Stimulated activated CD4-positive, alpha-beta T cell treated with anti-CD3 and anti-CD28 coated beads, Interleukin-4, amount 100 ng/mL, for 1 hour (primary cell): ENCODE data around the gene CHMP1B.
"Not testable (repeated sequence)": the region's sequence is repeated elsewhere in the genome, so short reads cannot be mapped to it uniquely, and the experiment has no call there.

ENCODE experiments used
- DNase-seq: peaks from one replicate; pipeline ENCODE4 v3.0.0-alpha.2; 2020

Gene CHMP1B

GRCh38 chr18:11842562-11842961, 8.7 kb upstream of the CHMP1B start:
- DNase-seq, result no peak

DNA sequence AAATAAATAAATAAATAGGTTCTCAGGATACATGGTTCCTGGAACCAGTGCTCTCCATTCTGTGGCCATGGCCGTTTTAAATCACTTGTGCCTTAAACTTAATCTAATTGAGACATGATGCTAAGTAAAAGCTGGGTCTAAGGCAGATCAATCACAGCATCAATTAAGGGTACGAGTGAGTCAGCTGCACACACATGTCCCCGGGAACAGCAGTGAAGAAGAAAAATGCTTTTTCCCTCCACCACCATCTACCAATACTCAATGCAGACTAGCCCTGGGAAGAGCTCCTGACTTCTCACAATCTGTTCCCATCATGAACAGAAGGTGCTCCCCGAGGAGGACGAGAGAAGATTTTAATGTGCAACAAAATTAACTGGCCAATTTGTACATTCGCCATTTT, 6.8 kb upstream of the CHMP1B start:
- no peak for DNase-seq

GRCh38 chr18:11845654-11846053, 5.6 kb upstream of the CHMP1B start:
- DNase-seq, result no peak

- DNase-seq, result no peak
Observed at GRCh38 chr18:11847811-11848210, 3.4 kb upstream of the CHMP1B start.

DNA sequence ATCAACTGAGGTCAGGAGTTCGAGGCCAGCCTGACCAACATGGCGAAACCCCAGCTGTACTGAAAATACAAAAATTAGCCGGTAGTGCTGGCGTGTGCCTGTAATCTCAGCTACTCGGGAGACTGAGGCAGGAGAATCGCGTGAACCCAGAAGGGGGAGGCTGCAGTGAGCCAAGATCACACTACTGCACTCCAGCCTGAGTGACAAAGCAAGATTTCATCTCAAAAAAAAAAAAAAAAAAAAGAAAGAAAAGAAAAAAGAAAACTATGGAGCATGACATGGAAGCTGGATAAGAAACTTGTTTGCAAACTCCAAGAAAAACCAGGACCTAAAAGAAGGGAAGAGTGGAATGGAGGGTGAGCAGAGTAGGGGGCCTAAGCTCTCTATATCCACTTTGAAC, 1.9 kb upstream of the CHMP1B start:
- no peak for DNase-seq

GRCh38 chr18:11849841-11850634, 1.2 kb upstream of the CHMP1B start:
- peak; percentile 23 for DNase-seq

DNA sequence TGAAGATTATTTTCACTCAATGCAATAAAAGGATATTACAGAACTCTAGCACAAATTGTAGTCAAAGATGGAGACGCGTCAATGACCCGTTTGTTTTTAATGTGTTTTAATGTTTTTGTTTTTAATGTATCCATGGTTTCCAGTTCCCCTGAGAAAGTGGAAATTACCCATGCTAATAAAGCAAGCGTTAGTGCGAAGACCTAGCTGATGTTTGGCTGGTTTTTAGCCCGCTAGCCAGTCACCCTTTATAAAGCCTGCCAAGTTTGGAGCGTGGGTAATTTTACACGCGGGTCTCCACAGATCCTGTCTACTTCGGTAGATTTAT, 430 bp upstream of the CHMP1B start:
- no peak for DNase-seq

GRCh38 chr18:11851806-11852337, 659 bp downstream of the CHMP1B start:
- peak; percentile 32 for DNase-seq

DNA sequence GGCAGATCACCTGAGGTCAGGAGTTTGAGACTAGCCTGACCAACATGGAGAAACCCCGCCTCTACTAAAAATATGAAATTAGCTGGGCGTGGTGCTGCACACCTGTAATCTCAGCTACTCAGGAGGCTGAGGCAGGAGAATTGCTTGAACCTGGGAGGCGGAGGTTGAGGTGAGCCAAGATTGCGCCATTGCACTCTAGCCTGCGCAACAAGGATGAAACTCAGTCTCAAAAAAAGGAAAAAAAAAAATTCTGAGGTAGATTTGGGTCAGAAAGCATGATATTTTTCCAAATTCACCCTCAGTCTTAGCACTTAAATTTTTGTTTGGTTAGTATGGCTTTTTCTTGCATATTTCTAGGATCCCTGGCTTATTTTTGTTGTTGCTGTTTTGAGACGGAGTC, 3.3 kb downstream of the CHMP1B start:
- DNase-seq, result not testable (repeated sequence)

DNA sequence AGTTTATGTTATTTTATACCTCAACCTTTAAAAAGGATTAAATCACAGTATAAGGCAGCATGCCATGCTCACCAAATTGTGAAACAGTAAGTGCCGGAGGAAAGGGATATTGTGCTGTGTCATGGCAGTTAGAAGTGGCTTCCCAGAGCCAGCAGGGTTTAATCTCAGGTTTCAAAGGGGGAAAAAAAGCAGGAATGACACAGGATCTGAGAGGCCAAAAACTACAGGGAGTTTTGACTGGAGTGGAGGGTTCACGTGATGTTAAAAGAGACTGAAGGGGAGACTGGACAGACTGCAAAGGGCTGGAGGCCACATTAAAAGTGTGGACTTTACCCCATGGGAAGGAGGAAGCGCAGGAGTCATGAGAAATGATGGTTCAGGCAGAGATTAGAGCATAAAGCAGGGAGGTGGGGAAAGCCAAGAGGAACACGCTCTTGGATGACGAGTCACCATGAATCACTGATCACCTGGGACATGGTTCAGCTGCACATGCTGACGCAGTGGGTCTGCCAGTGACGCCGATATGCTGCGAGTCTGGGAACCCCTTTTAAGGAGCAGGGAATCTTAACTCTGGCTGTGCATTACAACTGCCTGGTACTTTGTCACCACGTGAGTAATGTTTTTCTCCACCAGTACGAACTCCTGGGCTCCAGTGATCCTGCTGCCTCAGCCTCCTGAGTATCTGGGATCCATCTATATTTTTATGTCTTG, 6.1 kb downstream of the CHMP1B start:
- no peak for DNase-seq

DNA sequence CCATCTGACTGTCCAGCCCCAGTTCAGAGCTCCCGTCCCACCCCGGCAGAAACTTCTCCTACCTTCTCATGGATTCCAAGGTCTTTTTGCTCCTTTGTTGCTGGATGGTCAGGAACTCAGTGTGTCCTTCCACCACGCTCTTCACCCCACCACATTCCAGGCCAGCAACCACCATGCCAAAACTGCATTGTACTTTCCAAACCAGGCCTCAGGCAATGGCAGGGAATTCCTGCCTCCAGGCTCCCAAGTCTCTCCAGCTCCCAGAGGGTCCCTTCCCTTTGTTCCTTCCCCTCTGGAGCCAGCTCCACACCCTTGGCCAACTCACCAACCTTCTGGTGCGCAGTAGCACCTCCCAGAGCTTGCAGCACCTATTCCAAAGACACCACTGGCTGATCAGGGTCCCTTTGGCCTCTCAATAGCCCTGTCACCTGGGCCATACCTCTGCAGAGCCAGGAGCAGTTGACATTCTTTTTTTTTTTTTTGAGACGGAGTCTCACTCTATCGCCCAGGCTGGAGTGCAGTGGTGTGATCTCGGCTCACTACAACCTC, 8.1 kb downstream of the CHMP1B start:
- no peak for DNase-seq

DNA sequence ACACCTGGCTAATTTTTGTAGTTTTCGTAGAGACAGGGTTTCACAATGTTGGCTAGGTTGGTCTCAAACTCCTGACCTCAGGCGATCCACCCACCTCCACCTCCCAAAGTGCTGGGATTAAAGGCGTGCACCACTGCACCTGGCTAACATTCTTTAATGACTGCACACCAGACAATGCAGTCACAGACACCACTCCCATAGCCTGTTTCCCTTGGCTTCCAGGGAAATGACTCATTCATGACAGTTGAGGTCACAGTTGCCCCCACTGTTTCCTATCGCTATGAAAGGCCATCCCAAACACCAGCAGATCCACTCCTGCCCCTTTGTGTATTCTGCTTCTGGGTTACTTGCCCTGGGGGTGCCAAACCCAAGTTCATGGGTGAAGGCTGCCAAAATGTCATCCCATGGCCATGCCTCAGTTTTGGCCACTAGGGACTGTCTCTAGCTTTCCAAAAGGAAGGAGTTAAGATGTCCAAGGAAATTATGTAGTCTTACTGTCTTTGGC, 8.7 kb downstream of the CHMP1B start:
- DNase-seq, result no peak

GRCh38 chr18:11860594-11861450, 9.6 kb downstream of the CHMP1B start:
- DNase-seq, result no peak

GRCh38 chr18:11861583-11862288, 10.5 kb downstream of the CHMP1B start:
- DNase-seq, result no peak

DNA sequence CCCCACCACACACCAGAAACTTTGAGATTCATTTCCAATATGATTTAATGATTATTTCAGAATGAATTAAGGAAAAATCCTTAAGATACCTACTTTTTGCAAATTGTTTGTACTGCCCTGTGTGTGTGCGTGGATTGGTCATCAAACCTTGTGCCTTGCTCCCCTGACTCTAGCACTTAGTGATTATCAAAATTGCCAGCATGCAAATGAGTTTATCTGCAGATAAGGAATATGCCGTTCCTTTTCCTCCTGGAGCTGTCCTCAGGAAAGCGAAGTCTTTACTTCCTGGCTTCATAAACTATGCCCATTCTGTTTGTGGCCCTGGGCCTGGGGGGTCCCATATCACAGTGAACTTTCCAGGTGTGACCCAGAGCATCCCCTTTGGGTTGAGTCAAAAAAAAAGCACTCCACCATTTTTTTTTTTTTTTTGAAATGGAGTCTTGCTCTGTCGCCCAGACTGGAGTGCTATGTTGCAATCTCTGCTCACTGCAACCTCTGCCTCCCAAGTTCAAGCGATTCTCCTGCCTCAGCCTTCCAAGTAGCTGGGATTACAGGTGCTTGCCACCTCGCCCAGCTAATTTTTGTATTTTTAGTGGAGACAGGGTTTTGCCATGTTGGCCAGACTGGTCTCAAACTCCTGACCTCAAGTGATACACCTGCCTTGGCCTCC, 11.4 kb downstream of the CHMP1B start:
- DNase-seq, result no peak

DNA sequence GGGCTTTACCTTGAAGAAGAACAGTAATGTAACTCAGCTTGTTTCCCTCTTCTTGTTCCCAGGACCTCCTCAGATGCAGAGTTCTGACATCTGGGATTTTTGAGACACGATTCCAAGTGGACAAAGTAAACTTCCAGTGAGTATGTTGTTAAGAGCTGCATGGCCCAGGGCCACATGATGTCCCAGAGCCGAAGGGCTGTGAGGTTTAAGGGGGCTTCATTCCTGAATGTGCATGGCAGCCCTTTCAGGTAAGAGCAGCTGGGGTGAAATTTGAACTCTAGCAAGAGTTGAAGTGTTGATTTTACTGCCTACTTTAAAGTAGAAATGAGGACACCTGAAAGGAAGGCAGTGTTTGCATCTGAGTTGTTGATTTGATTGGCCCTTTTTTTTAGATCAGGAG, 13.3 kb downstream of the CHMP1B start:
- no peak for DNase-seq

- no peak for DNase-seq
Observed at GRCh38 chr18:11865071-11865470, 13.9 kb downstream of the CHMP1B start.

DNA sequence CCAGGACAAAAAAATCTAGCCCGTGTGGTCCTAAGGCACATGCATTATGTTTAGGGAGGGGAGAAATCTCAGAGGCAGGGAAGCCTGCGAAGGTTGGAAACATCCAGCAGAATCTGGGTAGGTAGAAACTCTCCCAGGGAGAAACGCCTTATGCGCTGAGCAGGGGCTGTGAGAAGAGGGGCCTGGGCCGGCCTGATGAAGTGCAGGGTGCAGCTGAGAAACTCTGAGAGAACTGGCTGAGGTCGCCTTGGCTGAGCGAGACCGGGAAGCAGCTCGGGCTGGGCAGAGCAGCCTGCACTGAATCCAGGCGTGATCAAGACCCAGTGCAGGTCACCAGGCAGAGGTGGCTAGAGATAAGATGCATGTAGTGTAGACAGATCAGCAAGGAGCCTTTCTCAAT, 15.1 kb downstream of the CHMP1B start:
- DNase-seq, result no peak

DNA sequence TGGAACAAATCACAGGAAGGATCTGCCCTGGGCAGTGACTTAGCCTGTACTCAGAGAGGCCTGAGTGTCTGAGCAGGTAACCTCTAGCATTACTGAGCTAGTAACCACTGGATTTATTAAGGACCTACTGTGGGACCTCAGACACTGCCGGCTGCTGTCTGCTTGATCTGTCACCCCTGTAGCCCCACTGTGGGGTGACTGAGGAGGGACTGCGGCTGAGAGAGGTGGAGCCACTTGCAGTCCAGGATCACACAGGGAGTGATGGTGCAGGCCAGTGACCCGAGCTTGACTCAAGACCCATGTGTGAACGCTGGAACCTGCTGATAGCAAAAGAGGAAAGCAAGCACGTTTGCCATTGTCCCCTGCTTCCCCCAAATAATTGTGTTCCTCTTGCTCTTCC, 15.6 kb downstream of the CHMP1B start:
- DNase-seq, result no peak

GRCh38 chr18:11868230-11868629, 17.0 kb downstream of the CHMP1B start:
- DNase-seq, result no peak

DNA sequence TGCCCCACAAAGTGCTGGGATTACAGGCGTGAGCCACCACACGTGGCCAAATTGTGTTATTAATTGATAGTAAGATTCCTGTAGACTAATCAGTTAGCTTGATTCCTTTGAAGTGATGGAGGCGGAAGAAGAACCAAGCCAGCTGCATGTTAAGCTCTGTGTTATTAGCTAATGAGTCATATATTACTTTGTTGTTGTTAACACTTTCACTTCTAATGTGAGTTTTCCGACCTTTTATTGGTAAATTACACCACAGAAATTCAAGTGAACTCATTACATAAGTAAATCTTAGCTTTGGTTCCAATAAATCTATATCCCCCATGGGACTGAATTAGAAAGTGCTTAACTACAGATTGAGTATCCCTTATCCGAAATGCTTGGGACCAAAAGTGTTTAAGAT, 20.3 kb downstream of the CHMP1B start:
- no peak for DNase-seq
